SKM-1 (cell line): Measurements from ENCODE around the gene CD74.
"Not testable (repeated sequence)": the region's sequence is repeated elsewhere in the genome, so short reads cannot be mapped to it uniquely, and the experiment has no call there.

Experiments
- DNase-seq: peaks from one replicate; lab custom pipeline; 2025; ENCODE audit not compliant: unreplicated experiment; lab: John Stamatoyannopoulos, UW

CD74 gene

DNA sequence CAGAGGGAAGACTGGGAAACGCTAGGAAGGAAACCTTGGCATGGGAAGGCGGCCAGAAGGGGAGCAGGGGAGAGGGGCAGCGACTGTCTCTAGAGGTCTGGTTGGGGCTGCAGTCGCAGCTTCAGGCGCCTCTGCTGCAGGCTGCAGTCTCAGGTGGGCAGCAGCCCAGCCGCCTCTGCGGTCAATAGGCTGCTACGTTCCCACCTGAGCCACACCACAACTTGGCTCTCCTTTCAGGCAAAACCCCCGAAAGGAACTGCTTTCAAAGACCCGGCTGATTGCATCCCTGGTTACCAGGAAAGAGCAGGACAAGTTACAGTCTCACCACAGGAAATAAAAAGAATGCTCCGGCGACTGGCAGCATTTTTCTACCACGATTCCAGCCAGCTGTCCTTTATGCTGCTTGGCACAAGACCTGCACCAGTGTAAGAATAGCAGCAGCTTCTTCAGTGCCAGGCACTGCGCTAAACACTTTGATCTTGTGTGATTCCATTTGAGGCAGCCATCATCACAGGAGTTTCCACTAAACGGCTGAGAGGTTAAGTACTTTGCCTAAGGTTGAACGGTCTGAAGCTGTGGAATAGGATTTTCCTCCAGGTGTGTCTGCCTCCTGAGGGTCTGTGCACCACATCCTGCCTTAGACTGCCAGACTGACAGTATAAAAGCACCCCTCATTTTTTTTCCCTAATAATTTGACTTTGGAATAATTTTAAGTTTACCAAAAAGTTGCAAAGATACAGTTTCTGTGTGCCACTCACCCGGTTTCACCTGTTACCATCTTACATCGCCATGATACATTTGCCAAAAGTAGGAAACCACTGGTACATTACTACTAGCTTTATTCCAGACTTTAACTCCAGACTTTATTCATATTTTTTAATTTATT, 29.3 kb upstream of the CD74 start:
- DNase-seq: no peak

DNA sequence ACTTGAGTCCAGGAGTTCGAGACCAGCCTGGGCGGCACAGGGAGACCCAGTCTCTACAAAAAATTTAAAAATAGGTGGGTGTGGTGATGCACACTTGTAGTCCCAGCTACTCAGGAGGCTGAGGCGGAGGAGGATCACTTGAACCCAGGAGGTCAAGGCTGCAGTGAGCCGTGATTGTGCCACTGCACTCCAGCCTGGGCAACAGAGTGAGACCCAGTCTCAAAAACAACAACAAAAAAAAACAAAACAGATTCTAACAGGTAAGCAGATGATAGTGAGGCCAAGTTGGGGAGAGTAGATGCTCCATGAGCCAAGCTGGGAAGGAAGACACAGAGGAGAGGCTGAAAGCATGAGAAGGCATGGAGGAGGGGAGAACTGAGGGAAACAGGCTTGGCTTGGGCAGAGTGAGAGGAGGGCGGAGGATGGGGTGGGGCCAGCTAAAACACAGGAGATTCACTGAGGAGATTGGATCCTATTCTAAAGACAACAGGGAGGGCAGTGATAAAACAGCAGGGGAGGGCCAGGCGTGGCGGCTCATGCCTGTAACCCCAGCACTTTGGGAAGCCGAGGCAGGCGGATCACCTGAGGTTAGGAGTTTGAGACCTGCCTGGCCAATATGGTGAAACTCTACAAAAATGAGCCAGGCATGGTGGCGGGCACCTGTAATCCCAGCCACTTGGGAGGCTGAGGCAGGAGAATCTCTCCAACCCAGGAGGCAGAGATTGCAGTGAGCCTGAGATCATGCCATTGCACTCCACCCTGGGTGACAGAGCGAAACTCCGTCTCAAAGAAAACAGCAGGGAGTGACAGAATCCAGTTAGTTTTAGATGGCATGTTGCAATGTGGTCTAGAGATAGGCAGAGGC, 28.5 kb upstream of the CD74 start:
- no peak for DNase-seq

DNA sequence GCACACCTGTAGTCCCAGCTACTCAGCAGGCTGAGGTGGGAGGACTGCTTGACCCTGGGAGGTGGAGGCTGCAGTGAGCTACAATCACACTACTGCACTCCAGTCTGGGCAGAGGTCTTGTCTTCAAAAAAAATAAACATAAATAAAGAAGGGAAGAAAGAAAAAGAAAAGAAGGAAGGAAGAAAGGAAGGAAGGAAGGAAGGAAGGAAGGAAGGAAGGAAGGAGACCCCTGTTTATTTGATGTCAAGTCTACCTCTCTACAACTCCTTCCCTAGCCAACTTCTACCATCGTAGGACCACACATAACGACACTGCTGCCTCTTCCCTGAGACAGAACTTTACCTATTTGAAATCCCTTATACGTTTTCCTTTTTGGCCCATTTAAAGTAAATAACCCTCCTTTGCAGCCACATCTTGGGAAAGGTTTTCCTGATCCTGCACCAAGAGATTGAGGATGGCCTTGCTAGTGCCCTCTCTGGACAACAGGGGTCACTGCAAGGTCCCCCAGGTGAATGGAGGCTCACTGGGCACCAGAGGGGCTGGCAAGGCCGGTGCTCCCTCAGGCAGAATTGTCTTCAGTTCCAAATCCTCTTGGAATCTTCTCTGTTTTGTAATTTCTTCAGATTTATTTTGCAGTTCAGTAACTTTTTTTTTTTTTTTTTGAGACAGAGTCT, 26.3 kb upstream of the CD74 start:
- DNase-seq: no peak

DNA sequence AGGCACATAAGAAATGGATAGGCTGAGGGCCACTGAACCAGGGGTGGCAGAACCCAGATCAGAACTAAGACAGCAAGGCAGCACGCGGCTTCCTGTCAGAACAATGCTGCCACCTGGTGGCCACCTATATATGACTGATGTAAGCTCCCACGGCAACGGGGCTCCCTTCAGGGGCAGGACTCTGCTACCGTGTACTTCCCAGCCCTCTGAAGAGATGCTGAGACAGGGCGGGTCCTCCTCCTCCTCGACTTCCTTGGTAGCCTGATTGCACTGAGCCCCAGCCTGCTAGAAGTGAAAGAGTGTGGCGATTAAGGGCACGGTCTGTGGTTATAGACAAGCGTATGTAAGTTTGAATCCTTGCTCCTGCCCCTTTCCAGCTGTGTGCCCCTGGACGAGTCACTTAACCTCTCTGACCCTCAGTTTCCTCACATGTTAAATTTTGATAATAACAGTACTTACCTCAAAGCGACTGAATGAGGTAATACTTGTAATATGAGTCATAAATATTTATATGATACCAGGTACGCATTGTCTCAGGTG, 23.5 kb upstream of the CD74 start:
- DNase-seq: peak; percentile 89

DNA sequence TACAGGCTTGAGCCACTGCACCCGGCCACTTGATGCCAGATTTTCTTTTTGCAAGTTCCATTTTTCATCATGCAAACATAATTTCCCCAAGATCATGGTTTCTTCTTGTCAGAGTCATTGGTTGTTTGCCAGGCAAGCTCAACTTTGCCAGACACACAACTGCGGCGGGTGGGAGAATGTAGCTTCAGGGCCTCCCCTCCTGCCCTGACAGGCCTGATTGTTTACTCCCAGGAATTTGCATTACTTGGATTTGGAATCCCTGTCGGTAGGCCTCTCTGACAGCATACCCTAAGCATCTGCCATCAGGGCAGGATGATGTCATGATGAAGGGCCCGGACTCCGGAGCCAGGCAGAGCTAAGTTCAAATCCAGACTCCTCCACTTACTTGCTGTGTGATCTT, 21.8 kb upstream of the CD74 start:
- DNase-seq: no peak

DNA sequence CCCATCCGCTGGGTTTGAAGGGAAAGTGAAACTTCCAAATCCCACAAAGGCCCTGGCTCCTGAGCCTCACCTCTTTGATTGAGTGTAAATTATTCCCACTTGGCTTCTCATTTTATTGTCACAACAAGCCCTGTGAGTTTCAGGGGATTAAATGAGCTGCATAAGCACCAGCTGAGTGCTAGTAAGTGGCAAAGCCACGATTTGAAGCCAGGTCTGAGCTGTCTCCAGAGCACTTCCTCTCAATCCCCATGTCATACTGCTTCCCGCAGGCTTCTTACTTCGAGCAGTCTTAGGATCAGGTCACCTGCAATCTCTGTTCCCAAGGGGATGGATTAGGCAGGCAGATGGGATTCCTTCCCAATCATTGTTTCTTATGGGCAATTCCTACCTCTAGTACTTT, 18.9 kb upstream of the CD74 start:
- no peak for DNase-seq

DNA sequence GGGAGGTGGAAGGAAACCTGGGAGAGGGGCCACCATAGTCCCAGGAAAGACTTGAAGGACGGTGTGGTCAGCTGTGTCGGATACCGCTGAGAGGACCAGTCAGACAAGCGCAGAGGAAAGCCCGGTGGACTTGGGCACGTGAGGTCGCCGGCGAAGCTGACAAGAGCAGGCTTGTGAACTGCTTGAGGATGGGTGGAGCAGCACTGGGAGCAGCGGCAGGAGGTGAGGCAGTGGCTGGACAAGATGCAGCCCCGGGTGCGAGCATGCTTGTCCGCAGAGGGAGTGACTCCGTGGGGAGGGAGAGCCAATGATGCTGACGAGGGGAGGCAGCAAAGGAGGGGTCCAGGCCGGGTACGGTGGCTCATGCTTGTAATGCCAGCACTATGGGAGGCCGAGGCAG, 18.3 kb upstream of the CD74 start:
- no peak for DNase-seq

DNA sequence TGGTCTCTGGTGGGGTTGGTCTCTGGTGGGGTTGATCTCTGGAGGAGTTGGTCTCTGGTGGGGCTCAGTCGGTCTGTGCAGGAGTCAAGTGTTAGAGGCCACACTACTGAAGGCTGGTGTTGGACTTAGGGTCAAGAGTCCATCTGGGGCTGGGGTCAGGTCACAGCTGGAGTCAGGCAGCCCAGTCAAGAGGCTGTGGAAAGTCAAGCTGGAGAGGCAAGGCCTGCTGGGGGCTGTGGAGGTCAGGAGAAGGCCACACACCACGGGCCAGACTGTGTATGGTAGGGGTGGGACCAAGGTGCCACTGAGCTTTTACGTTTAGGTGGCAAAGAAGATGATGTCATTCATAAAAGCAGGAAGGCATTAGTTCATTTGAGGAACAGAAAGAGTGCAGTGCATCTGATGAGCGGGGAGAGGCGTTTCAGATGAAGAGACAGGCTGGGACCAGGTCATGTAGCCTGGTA, 16.7 kb upstream of the CD74 start:
- DNase-seq: no peak

DNA sequence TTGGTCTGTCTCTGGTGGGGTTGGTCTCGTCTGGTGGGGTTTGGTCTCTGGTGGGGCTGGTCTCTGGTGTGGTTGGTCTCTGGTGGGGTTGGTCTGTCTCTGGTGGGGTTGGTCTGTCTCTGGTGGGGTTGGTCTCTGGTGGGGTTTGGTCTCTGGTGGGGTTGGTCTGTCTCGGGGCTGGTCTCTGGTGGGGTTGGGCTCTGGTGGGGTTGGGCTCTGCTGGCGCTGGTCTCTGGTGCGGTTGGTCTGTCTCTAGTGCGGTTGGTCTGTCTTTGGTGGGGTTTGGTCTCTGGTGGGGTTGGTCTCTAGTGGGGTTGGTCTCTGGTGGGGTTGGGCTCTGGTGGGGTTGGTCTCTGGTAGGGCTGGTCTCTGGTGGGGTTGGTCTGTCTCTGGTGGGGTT, 16.3 kb upstream of the CD74 start:
- no peak for DNase-seq

DNA sequence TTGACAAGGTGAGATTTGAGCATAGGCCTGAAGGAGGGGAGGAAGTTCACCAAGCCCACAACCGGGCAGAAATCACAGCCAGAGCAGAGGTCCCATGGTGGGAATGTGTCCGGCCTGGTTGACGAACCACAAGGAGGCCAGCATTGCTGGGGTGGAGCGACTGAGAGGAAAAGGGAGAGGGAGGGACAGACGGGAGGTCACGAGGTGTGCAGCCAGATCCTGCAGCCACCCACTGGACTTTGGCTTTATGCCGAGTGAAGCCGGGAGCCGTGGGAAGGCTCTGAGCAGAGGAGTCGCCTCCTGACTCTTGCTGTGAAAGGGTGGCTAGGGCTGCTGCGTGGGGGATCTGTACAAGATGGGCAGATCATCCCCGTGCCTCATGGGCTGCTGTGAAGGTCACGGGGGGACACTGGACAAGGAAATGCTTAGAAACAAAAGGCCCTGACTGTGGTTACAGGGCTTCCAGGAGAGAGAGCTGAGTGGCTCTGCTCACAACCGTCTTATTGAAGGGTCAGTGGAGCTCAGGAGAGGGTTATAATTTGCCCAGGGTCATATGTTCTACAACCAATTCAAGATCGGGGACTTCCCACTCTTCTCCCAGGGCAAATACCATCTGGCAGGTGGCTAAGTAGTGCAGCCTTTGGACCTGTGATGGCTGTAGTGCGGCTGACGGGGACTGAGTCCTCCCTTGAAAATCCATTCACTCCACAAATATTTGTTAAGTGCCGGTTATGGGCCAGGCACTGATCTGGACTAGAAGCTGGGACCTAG, 15.6 kb upstream of the CD74 start:
- no peak for DNase-seq

DNA sequence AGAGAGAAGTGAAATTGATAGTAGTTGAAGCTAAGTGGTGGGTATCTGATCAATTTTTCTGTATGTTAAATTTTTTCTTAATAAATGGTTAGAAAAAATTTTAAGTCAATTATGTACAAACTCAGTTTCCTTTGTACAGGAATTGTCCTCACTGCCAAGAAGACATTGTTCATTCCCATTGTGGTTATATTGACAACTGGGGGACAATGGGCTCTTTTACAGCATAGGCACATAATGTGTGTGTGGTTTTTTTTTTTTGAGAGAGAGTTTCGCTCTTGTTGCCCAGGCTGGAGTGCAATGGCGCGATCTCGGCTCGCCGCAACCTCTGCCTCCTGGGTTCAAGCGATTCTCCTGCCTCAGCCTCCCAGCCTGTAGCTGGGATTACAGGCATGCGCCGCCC, 13.5 kb upstream of the CD74 start:
- not testable (repeated sequence) for DNase-seq

DNA sequence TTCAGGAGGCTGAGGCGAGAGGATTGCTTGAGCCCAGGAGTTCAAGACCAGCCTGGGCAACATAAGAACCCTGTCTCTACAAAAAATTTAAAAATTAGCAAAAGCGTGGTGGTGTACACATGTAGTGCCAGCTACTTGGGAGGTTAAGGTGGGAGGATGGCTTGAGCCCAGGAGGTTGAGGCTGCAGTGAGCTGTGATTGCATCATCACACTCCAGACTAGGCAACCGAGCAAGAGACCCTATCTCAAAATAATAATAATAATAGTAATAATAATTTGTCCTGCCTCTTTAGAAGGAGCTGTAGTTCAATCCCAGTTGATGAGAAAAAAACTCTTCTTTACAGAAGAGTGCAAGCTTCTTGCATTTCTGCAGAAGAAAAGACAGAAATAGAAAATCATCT, 10.0 kb upstream of the CD74 start:
- no peak for DNase-seq

DNA sequence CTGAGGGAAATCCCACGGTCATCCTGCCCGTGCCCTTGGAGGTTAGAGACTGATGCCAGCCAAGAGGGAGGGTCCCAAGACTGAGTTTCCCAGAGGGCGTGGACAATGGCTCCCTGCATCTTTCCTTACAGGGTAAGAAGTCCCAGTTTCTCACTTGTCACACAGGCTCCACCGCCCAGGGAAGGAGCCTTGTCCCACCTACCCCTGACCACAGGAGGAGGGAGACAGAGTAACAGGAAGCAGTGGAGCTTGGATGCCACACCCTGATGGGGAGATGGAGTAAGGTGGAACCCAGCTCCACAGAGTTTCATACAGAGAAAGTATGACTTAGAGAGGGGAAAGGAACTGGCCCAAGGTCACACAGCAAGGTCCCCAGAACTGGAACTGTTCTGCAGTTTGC, 9.4 kb upstream of the CD74 start:
- no peak for DNase-seq

DNA sequence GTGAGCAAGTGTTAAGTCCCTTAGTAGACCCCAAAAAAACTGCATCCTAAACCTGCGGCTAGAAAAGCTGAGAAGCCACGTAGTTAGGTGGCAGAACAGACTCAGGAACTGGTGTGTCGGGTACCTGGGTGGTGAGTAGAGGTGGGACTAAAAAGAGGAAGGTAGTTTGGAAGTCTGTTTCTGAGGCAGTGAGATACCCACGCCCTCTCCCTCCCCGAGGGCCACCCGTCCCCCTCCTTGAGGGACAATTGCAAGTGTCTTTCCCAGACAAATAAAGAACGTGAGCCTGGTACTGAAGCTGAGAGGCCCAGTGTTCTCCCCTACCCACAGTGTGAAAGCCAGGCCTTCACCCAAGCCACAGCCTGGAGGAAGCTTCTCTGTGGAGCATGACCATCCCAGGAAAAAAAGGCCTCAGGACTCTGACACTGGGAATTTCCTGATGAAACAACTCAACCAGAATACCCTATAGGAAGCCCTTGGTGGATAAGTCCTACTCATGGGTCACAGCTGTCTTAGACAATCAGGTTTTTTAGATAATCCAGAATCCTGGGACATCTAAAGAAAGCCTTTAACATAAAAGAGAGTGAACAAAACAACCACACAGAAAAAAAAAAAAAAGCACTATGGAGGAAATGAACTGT, 7.0 kb upstream of the CD74 start:
- no peak for DNase-seq

DNA sequence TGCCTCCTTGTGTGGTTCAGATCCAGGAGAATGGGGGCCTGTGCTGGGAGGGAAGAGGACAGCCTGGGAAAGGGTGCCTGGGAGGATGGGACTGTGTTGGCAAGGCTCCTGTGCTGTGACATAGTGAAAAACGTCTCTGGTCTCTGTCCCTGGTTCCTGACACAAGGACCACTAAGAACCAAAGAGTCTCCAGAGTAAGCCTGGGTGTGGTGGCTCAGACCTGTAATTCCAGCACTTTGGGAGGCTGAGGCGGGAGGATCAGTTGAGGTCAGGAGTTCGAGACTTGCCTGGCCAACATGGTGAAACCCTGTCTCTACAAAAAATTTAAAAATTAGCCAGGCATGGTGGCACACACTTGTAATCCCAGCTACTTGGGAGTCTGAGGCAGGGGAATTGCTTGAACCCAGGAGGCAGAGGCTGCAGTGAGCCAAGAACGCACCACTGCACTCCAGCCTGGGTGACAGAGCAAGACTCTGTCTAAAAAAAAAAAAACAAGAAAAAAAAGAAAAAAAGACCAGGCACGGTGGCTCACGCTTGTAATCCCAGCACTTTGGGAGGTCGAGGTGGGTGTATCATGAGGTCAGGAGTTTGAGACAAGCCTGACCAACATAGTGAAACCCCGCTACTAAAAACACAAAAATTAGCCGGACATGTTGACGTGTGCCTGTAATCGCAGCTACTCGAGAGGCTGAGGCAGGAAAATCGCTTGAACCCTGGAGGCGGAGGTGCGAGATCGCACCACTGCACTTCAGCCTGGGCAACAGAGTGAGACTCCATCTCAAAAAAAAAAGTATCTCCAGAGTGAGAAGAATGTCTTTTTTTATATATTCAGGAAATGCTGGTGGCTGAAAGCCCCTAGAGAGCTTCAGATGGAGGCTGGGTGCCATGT, 1.4 kb upstream of the CD74 start:
- not testable (repeated sequence) for DNase-seq

DNA sequence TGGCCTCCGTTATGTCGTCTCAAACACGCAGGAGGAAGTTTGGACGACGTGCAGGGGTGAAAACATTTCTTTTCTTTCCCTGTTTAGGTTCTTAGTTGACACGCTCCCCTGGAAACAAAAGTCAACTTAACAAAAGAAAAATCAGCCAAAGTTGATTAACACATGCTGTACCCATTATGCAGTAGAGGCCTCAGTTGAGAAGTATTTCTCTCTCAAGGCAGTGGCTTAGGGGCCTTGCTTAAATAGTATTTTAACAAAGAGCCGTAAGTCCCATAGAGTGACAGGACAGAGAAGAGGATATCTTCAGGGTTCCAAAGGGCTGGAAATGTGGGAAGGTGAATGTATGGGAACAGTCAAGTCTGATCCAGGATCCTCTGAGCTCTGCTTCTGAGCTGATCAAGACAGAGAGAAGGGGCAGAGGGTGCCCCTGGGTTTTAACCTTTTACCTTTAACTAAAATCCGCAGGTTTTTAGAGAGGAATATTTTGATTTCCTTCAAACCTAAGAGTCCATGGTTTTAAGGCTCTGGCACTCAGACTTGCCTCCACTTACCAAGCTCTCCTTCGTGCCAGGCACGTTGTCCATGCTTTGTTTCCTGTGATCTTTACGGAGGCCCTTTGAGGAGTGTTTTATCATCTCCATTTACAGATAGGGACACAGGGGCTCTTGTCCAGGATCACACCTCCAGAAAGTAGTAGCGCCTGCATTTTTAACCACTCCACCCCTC, 629 bp upstream of the CD74 start:
- no peak for DNase-seq

DNA sequence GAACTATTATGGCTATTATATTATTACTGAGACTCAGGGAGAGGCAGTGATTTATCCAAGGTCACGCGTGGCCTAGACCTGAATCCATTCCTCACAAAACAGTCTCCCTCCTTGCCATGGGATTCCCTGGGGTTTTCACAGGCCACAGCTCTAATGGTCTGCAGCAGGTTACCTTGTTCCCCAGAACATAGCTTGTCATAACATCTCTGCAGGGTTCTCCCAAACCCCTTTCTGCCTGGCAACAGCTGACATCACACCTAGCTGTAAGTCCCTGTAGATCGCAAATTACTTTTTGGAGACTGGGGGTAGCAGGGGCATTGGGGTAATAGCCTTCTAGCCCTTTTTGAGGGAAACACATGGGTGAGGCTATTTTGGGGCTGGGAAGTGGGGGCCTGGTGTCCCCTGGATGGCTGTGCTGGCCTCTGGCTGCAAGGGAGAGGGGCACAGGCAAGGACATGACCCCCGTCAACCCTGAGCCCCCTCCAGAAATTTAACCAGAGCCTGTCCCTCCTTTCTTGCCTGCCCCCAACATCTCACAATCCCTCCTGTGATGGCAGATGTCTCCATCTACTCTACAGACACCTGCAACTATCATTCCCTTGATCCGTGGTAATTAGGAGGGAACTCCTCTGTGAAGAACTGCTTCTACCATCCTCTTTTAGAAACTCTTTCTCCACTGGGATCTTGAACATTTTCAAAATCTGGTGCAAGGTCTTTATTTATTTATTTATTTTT, 1.3 kb downstream of the CD74 start:
- peak; percentile 20 for DNase-seq
